ENCODE data around the gene RHCG.
A peak's percentile ranks its signal among the peaks of the same experiment; 100 is the strongest.

DNA sequence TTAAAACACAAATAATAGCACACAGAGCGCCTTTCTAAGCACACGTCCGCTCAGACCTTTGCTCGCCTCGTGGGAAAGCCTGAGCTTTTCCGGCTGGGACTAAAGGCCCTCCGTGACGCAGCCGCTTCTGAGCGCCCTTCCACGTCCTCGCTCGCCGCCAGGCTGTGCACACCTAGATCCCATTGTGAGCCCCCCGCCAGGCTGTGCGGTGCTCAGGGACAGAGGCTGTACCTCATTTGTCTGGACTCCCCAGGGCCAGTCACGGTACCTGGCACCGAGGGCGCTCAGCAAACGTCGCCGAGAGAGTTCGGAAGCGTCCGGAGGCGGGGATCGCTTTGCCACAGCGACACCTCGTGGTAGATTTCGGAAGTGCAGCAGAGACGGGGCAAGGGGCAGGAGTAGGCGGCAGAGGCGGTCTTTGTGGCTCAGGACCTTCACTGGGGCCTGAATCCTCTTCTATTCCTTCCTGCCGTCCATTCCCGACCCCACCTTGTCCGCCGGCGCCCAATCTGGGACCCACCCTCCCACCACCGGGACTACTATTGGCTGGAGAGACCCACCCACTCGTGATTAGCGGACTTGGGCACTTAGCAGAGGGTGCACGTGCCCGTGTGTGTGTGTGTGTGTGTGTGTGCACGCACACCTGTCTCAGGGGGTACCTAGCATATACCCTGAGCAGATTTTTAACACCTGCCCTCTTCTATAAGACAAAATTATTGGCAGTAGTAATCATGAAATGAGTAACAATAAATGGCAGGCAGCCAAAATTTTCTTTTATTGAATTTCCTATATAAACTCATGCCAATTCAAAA is 65.6 kb downstream of the RHCG start:
- TF ChIP-seq, protein P1, sequence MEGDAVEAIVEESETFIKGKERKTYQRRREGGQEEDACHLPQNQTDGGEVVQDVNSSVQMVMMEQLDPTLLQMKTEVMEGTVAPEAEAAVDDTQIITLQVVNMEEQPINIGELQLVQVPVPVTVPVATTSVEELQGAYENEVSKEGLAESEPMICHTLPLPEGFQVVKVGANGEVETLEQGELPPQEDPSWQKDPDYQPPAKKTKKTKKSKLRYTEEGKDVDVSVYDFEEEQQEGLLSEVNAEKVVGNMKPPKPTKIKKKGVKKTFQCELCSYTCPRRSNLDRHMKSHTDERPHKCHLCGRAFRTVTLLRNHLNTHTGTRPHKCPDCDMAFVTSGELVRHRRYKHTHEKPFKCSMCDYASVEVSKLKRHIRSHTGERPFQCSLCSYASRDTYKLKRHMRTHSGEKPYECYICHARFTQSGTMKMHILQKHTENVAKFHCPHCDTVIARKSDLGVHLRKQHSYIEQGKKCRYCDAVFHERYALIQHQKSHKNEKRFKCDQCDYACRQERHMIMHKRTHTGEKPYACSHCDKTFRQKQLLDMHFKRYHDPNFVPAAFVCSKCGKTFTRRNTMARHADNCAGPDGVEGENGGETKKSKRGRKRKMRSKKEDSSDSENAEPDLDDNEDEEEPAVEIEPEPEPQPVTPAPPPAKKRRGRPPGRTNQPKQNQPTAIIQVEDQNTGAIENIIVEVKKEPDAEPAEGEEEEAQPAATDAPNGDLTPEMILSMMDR (IDR thresholded peaks at IDR 0.05; ENCODE audit: low read length) = peak; percentile 95
- TF ChIP-seq EZH2phosphoT487 (IDR thresholded peaks at IDR 0.05; ENCODE audit: low read length) = no peak
